AG09309 (cell line): ENCODE data around the gene LRRC18.

Source experiments
- DNase-seq: peaks from one replicate; pipeline ENCODE4 v3.0.0-alpha.2; 2010; ENCODE audit warnings: low read depth
- H3K4me3 ChIP-seq: 2 replicates; pipeline ENCODE4 v1.5.1; 2011; ENCODE audit warnings: mild to moderate bottlenecking, low read depth, low read length, moderate library complexity; ENCODE audit not compliant: control insufficient read depth
- CTCF ChIP-seq: IDR thresholded peaks from 2 replicates; pipeline ENCODE4 v1.5.1; 2011; ENCODE audit warnings: mild to moderate bottlenecking, low read depth, low read length, inconsistent platforms; ENCODE audit not compliant: insufficient read depth, control insufficient read depth; ENCODE audit errors: missing control alignments

The LRRC18 gene

GRCh38 chr10:48878091-48878490, 61.5 kb downstream of the LRRC18 start:
- no peak for DNase-seq
- no peak for TF ChIP-seq CTCF
- no peak overlapping the region for H3K4me3 ChIP-seq

GRCh38 chr10:48872234-48872633, 67.4 kb downstream of the LRRC18 start:
- H3K4me3 ChIP-seq, result no peak overlapping the region
- no peak for DNase-seq
- TF ChIP-seq CTCF, result no peak
